ENCODE results near the gene RSPH9. TPM values are rescaled to one million over a fixed set of nuclear protein-coding genes. Genes with fewer than 3 reads are reported as not detected.

Gene RSPH9
- total RNA-seq, 2 donors from 2014 or later: not detected

DNA sequence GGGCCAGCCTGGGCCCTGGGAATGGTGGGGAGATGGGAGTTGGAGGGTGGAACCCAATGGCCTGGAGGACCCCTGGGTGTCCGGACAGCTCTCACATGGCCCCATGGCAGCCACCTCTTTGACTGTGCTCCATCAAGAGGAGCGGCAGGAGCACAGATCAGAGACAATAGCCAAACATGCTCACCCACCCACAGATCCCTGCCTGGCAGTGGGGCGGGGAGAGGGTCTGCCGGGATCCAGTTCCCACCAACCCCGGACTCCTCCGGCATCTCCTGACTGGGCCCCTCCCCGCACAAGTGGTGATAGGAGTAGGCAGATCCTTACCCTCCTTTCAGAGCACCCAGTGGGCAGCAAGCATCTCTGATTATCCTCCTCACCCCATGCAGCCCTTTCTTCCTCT, 74.7 kb downstream of the RSPH9 start:
- H3K27me3 ChIP-seq (replicated peaks; ENCODE audit: insufficient read depth): no peaks in the 10 kb centered on the region
- no peak overlapping the region for H3K4me3 ChIP-seq
- DNase-seq (ENCODE audit: low spot score) (no peak), ATAC-seq (ENCODE audit: insufficient number of reproducible peaks, low FRiP score, low read depth) (no peak)
- peaks cover 8 to 12% of the 10 kb centered on the region in 2 donors for H3K4me1 ChIP-seq (ENCODE audit: control insufficient read depth in 1 of 2, low read depth in 2 of 2)
- no peaks in the 10 kb centered on the region for H3K9me3 ChIP-seq
- no peaks in the 10 kb centered on the region for H3K36me3 ChIP-seq
- TF ChIP-seq, protein P1, sequence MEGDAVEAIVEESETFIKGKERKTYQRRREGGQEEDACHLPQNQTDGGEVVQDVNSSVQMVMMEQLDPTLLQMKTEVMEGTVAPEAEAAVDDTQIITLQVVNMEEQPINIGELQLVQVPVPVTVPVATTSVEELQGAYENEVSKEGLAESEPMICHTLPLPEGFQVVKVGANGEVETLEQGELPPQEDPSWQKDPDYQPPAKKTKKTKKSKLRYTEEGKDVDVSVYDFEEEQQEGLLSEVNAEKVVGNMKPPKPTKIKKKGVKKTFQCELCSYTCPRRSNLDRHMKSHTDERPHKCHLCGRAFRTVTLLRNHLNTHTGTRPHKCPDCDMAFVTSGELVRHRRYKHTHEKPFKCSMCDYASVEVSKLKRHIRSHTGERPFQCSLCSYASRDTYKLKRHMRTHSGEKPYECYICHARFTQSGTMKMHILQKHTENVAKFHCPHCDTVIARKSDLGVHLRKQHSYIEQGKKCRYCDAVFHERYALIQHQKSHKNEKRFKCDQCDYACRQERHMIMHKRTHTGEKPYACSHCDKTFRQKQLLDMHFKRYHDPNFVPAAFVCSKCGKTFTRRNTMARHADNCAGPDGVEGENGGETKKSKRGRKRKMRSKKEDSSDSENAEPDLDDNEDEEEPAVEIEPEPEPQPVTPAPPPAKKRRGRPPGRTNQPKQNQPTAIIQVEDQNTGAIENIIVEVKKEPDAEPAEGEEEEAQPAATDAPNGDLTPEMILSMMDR (IDR thresholded peaks at IDR 0.05): no peak
- H3K27ac ChIP-seq: no peak overlapping the region

DNA sequence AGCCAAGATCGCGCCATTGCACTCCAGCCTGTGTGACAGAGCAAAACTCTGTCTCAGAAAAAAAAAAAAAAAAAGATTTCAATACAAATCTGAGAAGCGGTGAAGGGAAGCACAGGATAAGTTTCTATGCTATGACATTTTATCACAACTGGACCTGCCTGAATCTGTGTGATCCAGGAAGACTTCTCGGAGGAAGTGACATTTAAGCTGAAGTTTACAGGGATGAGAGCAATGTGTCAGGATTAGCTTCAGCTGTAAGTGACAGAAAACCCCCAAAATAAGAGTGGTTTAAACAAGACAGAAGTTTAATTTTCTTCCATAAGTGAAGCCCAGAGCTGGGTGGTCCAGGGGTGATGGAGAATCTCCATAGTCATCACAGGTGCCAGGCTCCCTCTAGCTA, 76.2 kb downstream of the RSPH9 start:
- DNase-seq (ENCODE audit: low spot score): no peak
- ATAC-seq (ENCODE audit: insufficient number of reproducible peaks, low FRiP score, low read depth): no peak
- no peaks in the 10 kb centered on the region for H3K27me3 ChIP-seq (replicated peaks; ENCODE audit: insufficient read depth)
- no peaks in the 10 kb centered on the region for H3K36me3 ChIP-seq
- H3K4me3 ChIP-seq: no peak overlapping the region
- H3K4me1 ChIP-seq (ENCODE audit: control insufficient read depth in 1 of 2, low read depth in 2 of 2): peaks cover 5 to 6% of the 10 kb centered on the region in 2 donors
- TF ChIP-seq, protein P1 (IDR thresholded peaks at IDR 0.05): no peak
- no peak overlapping the region for H3K27ac ChIP-seq
- no peaks in the 10 kb centered on the region for H3K9me3 ChIP-seq

Other genes with a start within 250 kb of the RSPH9 start
- 10 to 100 TPM; 24.3 to 58.9 TPM for gene ABCC10, start 217.5 kb upstream of the RSPH9 start, total RNA-seq
- gene DLK2, start 189.5 kb upstream of the RSPH9 start, total RNA-seq: not detected
- 10 to 100 TPM; 19.5 to 21.0 TPM for gene TJAP1, start 167.5 kb upstream of the RSPH9 start, total RNA-seq
- under 1 TPM; 0.54 to 0.63 TPM for gene LRRC73, start 134.7 kb upstream of the RSPH9 start, total RNA-seq
- gene YIPF3, start 128.1 kb upstream of the RSPH9 start, total RNA-seq: 100 to 1,000 TPM in 1 of 2 donors, 10 to 100 TPM in 1; 92.2 to 160 TPM
- gene POLR1C, start 127.9 kb upstream of the RSPH9 start, total RNA-seq: 10 to 100 TPM in 1 of 2 donors, 1 to 10 TPM in 1; 9.9 to 29.2 TPM
- 10 to 100 TPM; 11.9 to 33.2 TPM for gene XPO5, start 69.0 kb upstream of the RSPH9 start, total RNA-seq
- 10 to 100 TPM in 1 of 2 donors, 1 to 10 TPM in 1; 9.0 to 11.9 TPM for gene POLH, start 68.9 kb upstream of the RSPH9 start, total RNA-seq
- gene GTPBP2, start 15.8 kb upstream of the RSPH9 start, total RNA-seq: 10 to 100 TPM; 45.9 to 66.1 TPM
- 10 to 100 TPM; 11.3 to 24.8 TPM for gene MAD2L1BP, start 9.2 kb upstream of the RSPH9 start, total RNA-seq
- 10 to 100 TPM; 21.2 to 39.4 TPM for gene MRPS18A, start 42.8 kb downstream of the RSPH9 start, total RNA-seq
- gene VEGFA, start 125.2 kb downstream of the RSPH9 start, total RNA-seq: 100 to 1,000 TPM in 1 of 2 donors, 10 to 100 TPM in 1; 36.0 to 117 TPM